ENCODE results near the gene FAM72A. TPM values are rescaled to one million over a fixed set of nuclear protein-coding genes. Genes with fewer than 3 reads are reported as not detected.

The FAM72A gene
- total RNA-seq, 4 donors from 2014 or later = 0.82 TPM; not detected in 3

GRCh38 chr1:206142770-206143169, 59.9 kb downstream of the FAM72A start:
- no peaks in the 10 kb centered on the region for H3K36me3 ChIP-seq
- intact Hi-C loops (cut with DNase I; ENCODE audit: low total_unique reads) = no loop called here
- WGBS, 2 donors (ENCODE audit: low coverage in 1 of 2) = 76 to 92% methylated on average over 2 of the region's 2 CpGs
- no peak for DNase-seq
- H3K27me3 ChIP-seq = no peaks in the 10 kb centered on the region
- no peak for TF ChIP-seq CTCF (IDR thresholded peaks at IDR 0.05)
- TF ChIP-seq POLR2A (IDR thresholded peaks at IDR 0.05) = no peak
- no peak for TF ChIP-seq POLR2AphosphoS5 (IDR thresholded peaks at IDR 0.05)
- TF ChIP-seq EP300 (IDR thresholded peaks at IDR 0.05; ENCODE audit: low read depth) = no peak
- H3K4me1 ChIP-seq = no peaks in the 10 kb centered on the region
- in situ Hi-C loops (cut with MboI; ENCODE audit: low pct_ligation_motif_present in 1 of 4, low pct_unique_long_range_greater_than_20kb in 1 of 4, low sequenced_read_pairs in 3 of 4) = no loop called here
- no peak overlapping the region for H3K27ac ChIP-seq
- H3K9me3 ChIP-seq = no peaks in the 10 kb centered on the region
- H3K4me3 ChIP-seq = no peak overlapping the region

GRCh38 chr1:206142011-206142410, 60.6 kb downstream of the FAM72A start:
- Histone ChIP-seq H3K27ac (no peak overlapping the region), H3K27me3 (no peaks in the 10 kb centered on the region), H3K4me1 (no peaks in the 10 kb centered on the region), H3K9me3 (no peaks in the 10 kb centered on the region), H3K36me3 (no peaks in the 10 kb centered on the region), H3K4me3 (no peak overlapping the region)
- 63 to 84% methylated on average over 1 to 3 of the region's 3 CpGs for WGBS, 2 donors (ENCODE audit: low coverage in 1 of 2)
- intact Hi-C loops (cut with DNase I; ENCODE audit: low total_unique reads) (no loop called here), in situ Hi-C loops (cut with MboI; ENCODE audit: low pct_ligation_motif_present in 1 of 4, low pct_unique_long_range_greater_than_20kb in 1 of 4, low sequenced_read_pairs in 3 of 4) (no loop called here)
- TF ChIP-seq CTCF (IDR thresholded peaks at IDR 0.05) (no peak), POLR2A (IDR thresholded peaks at IDR 0.05) (no peak)
- DNase-seq = no peak

GRCh38 chr1:206136241-206136640, 66.4 kb downstream of the FAM72A start:
- 13 to 25% methylated on average over 2 of the region's 2 CpGs for WGBS, 2 donors (ENCODE audit: low coverage in 1 of 2)
- DNase-seq = no peak
- Histone ChIP-seq H3K4me3 (no peak overlapping the region), H3K36me3 (no peaks in the 10 kb centered on the region), H3K27me3 (no peaks in the 10 kb centered on the region), H3K4me1 (no peaks in the 10 kb centered on the region), H3K9me3 (no peaks in the 10 kb centered on the region), H3K27ac (no peak overlapping the region)
- in situ Hi-C loops (cut with MboI; ENCODE audit: low pct_ligation_motif_present in 1 of 4, low pct_unique_long_range_greater_than_20kb in 1 of 4, low sequenced_read_pairs in 3 of 4) = no loop called here
- TF ChIP-seq CTCF (IDR thresholded peaks at IDR 0.05) (no peak), EP300 (IDR thresholded peaks at IDR 0.05; ENCODE audit: low read depth) (no peak), POLR2A (IDR thresholded peaks at IDR 0.05) (no peak), POLR2AphosphoS5 (IDR thresholded peaks at IDR 0.05) (no peak)
- intact Hi-C loops (cut with DNase I; ENCODE audit: low total_unique reads) = no loop called here

Other genes with a start within 250 kb of the FAM72A start
- under 1 TPM in 2 of 4 donors, not detected in 2; 0.27 to 0.32 TPM for gene RAB7B, start 199.4 kb downstream of the FAM72A start, total RNA-seq
- gene CTSE, start 178.9 kb downstream of the FAM72A start, total RNA-seq = 10 to 100 TPM in 2 of 4 donors, 1 to 10 TPM in 2; 2.6 to 14.3 (median 6.7) TPM
- gene RHEX, start 149.7 kb downstream of the FAM72A start, total RNA-seq = 1 to 10 TPM in 1 of 4 donors, under 1 TPM in 1, not detected in 2; 0.96 to 4.8 TPM
- gene AVPR1B, start 85.5 kb downstream of the FAM72A start, total RNA-seq = 10 to 100 TPM in 1 of 4 donors, 1 to 10 TPM in 1, under 1 TPM in 1, not detected in 1; 0.96 to 14.1 (median 1.6) TPM
- 10 to 100 TPM; 11.7 to 22.9 (median 19.0) TPM for gene SRGAP2, start 702 bp upstream of the FAM72A start, total RNA-seq